LNCAP (cell line): Measurements from ENCODE around the gene KLRG1.

Experiments used
- TF ChIP-seq, protein P1 (sequence below): fragments of 450-650 bp; IDR thresholded peaks from 2 replicates; pipeline ENCODE4 v1.5.1; 2017; ENCODE audit warnings: mild to moderate bottlenecking

Gene KLRG1

GRCh38 chr12:9036227-9036626 lies 46.9 kb downstream of the KLRG1 start:
- TF ChIP-seq, protein P1, sequence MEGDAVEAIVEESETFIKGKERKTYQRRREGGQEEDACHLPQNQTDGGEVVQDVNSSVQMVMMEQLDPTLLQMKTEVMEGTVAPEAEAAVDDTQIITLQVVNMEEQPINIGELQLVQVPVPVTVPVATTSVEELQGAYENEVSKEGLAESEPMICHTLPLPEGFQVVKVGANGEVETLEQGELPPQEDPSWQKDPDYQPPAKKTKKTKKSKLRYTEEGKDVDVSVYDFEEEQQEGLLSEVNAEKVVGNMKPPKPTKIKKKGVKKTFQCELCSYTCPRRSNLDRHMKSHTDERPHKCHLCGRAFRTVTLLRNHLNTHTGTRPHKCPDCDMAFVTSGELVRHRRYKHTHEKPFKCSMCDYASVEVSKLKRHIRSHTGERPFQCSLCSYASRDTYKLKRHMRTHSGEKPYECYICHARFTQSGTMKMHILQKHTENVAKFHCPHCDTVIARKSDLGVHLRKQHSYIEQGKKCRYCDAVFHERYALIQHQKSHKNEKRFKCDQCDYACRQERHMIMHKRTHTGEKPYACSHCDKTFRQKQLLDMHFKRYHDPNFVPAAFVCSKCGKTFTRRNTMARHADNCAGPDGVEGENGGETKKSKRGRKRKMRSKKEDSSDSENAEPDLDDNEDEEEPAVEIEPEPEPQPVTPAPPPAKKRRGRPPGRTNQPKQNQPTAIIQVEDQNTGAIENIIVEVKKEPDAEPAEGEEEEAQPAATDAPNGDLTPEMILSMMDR, result no peak

DNA sequence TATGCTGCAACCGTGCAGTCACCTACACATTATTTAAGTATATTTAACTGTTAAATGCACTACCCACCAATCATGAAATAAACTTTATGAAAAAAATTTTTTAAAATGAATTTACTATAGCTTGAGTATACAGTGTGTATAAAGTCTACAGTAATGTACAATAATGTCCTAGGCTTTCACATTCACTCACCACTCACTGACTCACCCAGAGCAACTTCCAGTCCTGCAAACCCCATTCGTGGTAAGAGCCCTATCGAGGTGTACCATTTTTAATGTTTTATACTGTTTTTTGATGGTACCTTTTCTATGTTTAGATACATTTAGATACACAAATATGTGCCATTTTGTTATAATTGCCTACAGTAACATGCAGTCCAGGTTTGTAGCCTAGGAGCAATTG lies 48.1 kb downstream of the KLRG1 start:
- TF ChIP-seq, protein P1, result no peak

DNA sequence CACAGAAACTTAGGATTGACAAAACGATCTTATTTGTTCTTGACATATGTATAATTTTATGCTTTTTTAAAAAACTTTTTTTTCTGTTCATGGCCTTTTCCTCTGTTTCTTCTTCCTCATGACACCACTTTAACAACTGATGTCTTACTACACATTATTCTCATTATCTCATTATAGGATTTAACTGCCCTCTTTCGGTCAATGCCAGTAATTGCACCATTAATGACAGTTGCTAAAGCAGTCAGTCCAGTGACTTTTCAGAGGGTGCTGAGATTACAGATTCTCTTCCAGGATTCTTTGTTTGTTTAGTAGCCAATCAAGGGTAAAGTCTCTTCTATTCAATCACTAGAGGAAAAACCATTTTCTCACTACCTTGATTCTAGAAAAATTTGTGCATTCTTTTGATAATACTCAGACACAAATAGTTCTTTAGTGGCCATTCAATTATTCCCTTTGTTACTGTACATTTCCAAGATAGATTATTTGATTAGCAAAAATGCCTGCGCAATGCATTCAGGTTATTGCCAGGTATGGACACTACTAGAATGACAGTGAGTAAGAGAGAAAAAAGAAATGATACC lies 50.1 kb downstream of the KLRG1 start:
- TF ChIP-seq, protein P1, result peak; percentile 85

DNA sequence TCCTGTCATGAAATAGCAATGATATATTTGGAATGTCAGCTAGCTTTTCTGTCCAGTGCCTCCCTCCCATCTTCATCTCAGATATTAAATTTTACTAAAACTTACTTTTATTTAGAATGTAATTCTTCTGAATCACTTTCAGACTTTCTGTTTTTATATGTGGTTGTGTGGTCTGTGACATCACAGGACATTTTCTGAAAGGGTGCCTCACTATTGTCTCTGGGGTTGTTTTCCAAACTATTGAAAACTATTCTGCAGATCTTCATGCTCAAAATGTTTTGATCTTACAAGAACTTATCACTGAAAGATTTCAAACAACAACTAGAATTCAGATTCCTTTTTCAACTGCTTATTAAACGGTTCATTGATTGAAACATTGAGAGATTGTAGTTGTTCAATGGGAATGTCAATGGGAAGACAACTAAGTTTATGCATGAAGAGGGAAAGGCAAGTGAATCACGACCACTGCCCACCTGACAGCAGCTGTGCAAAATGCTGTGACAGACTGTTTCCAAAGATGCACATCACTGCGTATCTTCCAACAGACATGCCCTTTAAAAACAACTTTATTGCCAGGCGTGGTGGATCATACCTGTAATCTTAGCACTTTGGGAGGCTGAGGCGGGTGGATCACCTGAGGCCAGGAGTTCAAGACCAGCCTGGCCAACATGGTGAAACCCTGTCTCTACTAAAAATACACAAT lies 51.3 kb downstream of the KLRG1 start:
- TF ChIP-seq, protein P1, result no peak

GRCh38 chr12:9041321-9041720 lies 52.0 kb downstream of the KLRG1 start:
- TF ChIP-seq, protein P1, result no peak

DNA sequence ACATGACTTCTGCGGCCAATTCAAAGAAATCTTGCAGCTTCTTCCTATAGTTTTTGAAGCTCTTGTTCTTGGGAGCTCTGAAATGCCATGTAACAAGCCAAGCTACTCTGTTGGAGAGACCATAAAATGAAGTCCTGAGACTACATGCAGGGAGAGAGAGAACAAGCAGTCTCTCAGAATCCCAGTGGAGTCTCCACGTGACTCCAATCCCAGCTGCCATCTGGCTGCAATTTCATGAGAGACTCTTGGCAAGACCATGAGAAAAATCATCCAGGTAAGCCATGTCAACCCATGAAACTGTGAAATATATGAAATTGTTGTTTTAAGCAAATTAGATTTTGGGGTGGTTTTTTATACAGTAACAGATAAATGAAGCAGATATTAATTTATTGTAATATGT lies 54.4 kb downstream of the KLRG1 start:
- TF ChIP-seq, protein P1, result no peak

GRCh38 chr12:9047105-9047504 lies 57.8 kb downstream of the KLRG1 start:
- TF ChIP-seq, protein P1, result no peak
